Stimulated activated CD8-positive, alpha-beta memory T cell treated with anti-CD3 and anti-CD28 coated beads, Interleukin-4, amount 100 ng/mL, for 24 hours (primary cell): ENCODE data around the gene AKR1C3.
"Not testable (repeated sequence)": the region's sequence is repeated elsewhere in the genome, so short reads cannot be mapped to it uniquely, and the experiment has no call there.

Experiments
- DNase-seq: peaks from one replicate; pipeline ENCODE4 v3.0.0-alpha.2; 2020; ENCODE audit warnings: low read depth

The AKR1C3 gene

DNA sequence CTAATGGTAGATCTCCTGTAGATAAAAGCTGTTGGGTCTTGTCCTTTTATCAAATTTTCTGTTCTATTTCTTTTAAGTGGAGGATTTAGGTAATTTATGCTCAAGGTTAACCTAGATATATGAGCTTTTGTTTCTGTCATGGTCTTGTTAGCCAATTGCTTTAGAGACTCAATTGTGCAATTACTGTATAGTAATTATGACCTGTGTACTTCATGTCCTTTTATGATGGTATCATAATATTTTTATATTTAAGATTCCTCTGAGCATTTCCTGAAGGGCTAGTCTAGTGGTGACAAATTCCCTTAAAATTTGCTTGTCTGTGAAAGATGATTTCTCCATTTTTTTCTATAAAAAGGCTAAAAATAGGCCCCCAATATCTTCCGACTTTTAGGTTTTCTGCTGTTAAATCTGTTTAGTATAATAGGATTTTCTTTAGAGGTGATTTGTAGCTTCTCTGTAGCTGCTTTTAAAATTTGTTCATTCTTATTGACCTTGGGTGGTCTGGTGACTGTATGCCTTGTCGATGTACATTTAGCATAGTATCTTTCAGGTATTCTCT lies 5.4 kb upstream of the AKR1C3 start:
- no peak for DNase-seq

DNA sequence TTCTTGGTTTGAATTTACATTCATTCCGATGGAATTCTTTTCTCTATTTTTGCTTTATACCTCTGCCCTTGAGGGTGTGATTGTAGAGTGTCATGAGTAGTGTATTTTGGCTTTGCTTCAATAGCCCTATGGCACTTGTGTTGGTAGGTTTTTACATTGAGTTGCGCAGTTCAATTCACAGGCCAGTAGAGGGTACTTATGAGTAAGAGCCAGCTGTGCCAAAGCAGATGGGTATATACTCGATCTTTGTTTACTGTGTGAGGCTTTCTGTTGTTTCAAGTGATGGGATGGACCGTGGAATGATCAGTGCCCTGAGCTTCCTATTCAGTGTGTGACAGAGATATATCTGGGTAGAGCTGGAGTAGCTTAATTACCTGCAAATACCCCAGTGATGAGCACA lies 4.3 kb upstream of the AKR1C3 start:
- no peak for DNase-seq

DNA sequence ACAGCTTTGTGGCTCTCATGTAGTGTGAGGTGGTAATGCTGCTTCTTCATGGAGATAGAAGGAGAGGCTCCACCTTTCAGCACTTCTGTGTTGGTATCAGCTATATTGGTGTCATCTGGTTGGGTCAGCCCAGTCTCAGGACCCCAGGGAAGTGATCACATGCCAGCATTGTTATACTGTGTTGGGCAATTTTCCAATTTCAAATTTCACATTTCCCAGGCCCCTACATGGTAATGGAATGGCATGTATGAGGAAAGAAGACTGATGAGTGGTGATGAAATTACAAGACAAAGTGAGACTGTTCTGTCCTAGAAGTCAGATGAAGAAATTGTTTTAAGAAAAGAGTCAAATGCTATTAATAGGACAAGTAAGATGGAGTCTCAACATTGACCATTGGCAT lies 3.7 kb upstream of the AKR1C3 start:
- no peak for DNase-seq

DNA sequence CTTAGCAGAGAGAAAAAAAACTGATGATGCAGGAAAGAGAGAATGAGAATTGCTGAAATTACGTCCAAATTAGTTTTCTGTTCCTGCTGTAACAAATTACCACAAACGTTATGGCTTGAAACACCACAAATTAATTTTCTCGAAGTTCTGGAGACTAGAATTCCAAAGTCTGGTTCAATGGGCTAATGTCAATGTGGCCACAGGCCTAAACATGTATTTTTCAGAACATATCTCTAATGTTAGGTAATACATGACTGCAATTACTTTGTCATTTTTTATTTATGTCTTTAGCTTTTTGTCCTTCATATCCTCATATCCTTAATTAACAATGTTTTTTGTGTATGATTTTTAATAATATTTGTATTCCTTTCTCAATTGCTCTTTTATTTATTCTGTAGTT lies 3.0 kb upstream of the AKR1C3 start:
- no peak for DNase-seq

DNA sequence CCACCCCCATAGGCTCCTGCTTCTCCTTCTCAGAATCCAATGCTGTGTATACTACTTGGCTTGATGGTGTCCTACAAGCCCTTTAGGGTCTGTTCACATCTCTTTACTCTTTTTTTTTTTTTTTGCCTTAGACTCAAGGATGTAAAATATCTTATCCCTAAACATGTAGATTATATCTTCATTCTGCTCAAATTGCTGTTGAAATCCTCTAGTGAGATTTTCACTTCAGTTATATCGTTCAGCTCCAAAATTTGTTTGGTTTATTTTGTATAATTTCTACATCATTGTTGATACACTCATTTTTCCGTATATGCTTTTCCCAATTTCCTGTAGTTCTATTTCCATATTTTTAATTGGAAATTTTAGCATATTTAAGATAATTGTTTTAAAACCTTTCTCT lies 1.8 kb upstream of the AKR1C3 start:
- DNase-seq, result no peak

DNA sequence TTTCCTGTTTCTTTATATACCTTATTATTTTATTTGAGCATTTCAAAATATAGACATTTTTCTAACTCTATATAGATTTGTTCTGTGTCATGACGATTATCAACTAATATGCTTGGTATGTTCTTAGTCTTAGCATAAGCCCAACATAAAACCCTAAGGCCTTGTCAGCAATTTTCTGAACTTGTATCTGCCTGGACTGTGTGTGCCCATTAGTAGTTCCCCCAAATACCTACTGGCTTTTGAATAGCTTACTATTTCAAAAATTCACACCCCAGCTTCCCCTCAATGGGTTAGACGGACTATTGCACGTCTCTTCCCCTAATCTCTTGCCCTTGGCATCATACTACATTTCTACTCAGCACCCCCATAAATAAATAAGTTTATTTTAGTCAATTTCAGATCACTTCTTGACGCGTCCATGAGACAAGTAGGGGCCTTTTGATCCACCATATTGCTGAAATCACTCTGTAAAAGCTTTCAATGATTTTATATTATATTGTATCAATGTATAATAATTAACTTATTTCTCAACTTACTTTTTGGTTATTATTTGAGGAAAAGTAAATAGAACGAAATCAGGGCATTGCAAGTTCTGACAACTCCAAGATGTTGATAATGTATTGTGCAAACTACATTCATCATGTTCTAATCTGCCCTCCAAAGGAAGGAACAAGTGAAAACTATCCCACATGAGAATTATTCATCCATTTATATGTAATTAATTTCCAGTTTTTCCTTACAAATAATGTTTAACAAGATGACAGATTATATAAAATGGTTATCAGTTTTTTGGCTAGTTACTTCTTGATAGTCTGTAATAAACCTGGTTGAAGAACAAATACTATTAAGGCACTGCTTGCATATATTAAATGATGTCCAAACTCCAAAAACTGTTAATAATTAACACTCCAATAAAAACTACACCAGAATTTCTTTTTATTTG lies 1.1 kb upstream of the AKR1C3 start:
- no peak for DNase-seq

DNA sequence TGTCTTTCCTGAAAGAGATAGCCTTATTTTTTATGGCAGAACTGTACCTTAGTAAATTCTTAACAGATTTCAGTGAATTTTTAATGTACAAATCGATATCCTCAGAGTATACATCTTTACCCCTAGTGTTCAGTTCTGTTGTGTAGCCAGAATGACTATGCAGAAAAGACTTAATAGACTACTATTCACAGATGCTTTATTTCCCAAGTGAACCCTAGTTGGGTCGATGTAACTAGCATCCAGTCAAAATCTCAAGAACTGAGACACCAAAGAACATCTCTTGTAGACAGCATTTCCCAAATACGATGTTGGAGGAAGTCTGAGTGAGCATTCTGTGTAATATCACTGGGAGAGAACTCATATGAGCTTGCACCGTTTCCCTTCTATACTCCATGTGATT lies 1.5 kb downstream of the AKR1C3 start:
- DNase-seq, result no peak

DNA sequence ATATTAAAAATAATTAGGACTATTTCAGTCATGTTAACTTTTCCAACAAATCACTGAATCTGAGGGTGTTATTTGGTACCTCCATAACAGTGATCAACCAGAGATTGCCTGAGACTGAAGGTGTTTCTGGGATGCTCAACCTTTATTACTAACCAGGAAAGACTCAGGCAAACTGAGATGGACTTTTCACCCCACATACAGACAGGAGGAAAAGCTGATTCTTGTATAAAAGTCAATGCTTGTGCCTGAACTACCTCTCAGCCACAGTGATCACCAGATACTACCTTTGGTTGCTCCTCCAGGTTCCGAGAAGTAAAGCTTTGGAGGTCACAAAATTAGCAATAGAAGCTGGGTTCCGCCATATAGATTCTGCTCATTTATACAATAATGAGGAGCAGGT lies 1.9 kb downstream of the AKR1C3 start:
- no peak for DNase-seq

DNA sequence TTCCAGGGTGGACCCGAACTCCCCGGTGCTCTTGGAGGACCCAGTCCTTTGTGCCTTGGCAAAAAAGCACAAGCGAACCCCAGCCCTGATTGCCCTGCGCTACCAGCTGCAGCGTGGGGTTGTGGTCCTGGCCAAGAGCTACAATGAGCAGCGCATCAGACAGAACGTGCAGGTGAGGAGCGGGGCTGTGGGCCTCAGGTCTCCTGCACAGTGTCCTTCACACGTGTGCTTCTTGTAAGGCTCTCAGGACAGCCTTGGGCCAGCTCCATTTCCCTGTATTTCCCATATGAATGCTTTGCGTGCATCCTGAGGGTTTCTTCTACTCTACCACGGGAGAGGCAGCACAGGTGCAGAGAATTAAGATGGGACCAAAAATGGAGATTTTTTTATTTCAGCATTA lies 8.3 kb downstream of the AKR1C3 start:
- DNase-seq, result not testable (repeated sequence)

DNA sequence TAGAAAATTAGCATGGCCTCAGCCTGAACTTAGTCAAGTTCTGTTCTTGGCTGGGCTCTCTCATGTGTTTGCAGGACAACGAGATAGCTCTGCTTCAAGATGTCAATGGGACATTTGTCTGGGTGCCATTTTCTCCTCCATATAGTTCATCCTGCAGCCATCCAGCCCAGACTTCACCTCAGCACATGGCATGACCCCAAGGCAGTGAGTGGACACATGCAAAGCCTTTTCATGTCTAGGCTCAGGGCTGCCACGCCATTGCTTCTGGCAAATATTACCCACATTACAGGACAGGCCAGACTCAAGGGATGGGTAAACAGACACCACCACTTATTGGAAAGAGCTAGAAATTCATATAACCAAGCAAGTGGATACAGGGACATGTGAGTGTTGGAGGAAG lies 9.3 kb downstream of the AKR1C3 start:
- DNase-seq, result no peak

DNA sequence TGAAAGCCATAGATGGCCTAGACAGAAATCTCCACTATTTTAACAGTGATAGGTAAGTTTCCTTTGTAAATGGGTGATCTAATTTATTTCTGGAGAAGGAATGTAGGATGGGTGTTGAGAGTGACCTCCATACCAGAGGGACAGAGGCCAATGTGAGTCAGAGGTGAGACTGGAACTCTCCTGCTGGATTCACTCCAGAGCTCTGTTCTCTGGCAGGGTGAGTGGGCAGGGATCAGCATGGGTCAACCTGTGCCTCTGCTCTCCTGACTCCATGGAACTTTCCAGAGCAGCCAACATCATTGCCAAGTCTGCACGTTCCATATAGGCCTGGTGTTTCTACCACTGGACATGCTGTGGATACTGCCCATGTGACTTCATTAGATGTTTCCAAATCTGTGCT lies 11.4 kb downstream of the AKR1C3 start:
- no peak for DNase-seq

DNA sequence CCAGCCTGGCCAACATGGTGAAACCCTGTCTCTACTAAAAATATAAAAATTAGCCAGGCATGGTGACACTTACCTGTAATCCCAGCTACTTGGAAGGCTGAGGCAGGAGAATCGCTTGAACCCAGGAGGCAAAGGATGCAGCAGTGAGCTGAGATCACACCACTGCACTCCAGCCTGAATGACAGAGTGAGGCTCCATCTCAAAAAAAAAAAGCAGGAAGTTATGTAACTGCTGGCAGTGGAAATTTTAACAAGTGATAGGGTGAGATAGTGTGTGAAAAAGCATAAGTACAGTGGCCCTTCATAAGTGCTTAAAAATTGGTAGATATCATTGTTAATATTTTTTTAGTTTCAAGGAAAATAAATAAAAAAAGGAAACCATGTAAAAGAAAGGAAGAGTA lies 12.3 kb downstream of the AKR1C3 start:
- DNase-seq, result no peak

DNA sequence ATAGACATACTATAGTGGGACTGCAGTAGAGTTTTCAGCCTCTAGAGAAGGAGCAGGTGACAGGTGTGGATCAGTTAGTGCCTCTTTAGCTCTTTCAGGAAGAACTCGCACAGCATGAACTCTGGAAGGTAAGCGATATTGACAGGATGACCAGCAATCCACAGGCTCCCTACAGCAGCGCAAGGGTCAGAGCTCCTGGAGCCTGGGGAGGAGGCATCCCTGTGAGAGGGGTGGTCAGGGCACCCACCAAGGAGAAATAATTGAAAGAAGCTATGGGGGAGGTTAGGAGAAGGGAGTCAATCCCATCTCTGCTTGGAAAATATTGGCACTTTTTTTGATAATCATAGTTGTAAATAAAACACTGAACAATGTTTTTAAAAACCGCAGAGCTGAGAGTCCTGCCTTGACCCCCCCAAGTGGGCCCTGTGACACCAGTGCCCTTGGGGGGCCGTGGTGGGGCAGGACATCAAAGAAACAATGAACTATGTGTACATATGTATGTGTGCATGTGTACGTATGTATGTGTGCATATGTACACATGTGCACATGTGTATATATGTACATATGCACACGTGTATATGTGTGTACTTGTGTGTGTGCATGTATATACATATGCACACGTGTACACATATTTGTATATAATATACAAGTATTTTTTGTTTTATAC lies 13.8 kb downstream of the AKR1C3 start:
- DNase-seq, result no peak

DNA sequence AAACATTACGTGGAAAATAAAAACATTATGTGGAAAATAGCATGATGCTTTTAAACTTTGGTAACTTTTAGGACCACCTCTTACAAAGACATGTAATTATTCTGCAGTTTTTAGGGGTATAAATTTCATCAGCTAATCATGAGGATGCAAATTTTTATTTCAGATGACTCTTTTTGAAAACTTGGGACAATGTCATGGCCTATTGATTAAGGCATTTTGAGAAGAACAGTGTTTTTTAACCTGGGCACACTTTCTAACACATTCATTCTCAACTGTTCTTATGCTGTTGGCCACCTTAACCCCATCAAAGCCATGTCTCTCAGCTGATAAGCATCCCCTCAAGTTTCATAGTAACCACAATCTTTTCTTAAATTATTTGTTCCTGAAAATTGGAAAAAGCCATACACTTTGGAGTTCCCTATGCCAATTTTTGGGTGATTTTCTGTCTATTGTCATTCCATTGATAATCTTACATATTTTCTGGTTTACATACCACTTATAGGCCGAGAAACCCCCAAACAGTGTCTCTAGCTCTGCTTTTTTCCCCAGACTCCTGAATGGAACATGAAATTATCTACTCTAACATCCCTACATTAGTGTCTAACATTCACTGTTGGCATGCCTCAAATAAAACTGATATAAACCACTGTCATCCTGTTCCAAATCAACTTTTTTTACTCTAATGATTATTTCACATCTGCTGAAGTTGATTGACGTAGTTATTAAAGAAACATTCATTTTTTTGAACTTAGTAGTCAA lies 14.6 kb downstream of the AKR1C3 start:
- no peak for DNase-seq

DNA sequence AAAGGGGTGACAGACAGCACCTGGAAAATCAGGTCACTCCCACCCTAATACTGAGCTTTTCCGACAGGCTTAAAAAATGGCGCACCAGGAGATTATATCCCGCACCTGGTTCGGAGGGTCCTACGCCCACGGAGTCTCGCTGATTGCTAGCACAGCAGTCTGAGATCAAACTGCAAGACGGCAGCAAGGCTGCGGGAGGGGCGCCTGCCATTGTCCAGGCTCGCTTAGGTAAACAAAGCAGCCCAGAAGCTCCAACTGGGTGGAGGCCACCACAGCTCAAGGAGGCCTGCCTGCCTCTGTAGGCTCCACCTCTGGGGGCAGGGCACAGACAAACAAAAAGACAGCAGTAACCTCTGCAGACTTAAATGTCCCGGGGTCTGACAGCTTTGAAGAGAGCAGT lies 15.6 kb downstream of the AKR1C3 start:
- not testable (repeated sequence) for DNase-seq

DNA sequence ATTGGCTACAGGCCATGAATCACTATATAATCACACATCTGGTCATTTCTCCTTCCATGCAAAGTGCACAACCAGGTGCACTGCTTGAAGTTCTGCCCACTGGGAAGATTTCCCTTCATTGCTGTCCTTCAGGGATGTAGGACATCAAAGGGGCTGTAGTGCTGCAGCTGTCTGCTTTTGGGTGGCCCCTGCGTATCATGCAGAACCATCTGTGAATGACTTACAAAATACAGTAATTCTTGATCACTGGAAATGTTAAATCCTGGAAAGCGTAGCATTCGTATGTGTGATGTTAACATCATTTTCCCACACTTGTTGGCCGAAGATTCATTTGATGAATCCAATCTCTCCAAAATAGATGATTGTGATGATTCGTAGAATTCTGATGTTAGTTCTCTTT lies 22.4 kb downstream of the AKR1C3 start:
- no peak for DNase-seq

DNA sequence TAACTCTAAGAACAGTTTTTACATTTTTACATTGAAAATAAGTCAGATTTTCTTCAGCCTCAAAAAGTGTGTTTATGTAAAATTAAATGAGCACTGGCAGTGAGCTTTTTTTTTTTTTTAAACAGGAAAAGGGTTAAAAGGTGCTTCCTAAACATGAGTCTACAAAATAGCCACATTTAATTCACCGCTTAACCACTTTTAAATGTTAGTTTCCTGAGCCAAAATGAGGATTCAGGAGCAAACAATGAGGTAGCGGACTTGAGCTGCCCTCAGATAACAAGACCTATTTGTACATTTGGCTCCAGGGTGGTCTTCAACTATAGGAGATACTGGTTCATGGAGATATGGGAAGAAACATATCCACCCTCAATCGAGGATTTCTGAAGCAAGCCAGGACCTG lies 22.8 kb downstream of the AKR1C3 start:
- DNase-seq, result no peak

DNA sequence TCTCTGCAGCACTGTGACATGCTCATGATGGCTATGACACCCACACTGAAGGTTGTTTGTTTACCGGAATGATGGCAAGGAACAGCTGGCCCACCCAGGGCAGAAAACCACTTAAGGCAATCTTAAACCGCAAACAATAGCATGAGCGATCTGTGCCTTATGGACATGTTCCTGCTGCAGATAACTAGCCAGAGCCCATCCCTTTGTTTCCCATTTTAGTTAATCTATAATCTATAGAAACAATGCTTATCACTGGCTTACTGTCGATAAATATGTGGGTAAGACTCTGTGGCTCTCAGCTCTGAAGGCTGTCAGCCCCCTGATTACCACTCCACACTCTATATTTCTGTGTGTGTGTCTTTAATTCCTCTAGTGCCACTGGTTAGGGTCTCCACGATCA lies 25.8 kb downstream of the AKR1C3 start:
- DNase-seq, result not testable (repeated sequence)

DNA sequence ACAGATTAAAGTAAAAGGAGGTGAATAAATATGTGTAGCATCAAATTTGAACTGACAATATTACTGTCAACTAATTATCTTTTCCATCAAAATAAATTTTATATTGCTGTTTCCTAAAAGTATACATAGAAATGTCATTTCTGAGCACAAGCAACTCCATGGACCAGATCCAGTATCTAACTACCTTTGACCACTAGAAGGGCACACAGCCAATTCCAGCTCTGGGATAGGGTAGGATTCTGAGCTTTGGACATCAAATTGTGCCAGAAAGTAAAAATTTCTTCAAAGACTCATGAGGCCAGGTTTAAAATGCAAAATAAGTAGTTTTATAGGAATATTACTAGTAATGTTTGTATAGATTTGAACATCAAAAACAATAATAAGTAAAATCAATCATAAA lies 29.7 kb downstream of the AKR1C3 start:
- DNase-seq, result no peak

DNA sequence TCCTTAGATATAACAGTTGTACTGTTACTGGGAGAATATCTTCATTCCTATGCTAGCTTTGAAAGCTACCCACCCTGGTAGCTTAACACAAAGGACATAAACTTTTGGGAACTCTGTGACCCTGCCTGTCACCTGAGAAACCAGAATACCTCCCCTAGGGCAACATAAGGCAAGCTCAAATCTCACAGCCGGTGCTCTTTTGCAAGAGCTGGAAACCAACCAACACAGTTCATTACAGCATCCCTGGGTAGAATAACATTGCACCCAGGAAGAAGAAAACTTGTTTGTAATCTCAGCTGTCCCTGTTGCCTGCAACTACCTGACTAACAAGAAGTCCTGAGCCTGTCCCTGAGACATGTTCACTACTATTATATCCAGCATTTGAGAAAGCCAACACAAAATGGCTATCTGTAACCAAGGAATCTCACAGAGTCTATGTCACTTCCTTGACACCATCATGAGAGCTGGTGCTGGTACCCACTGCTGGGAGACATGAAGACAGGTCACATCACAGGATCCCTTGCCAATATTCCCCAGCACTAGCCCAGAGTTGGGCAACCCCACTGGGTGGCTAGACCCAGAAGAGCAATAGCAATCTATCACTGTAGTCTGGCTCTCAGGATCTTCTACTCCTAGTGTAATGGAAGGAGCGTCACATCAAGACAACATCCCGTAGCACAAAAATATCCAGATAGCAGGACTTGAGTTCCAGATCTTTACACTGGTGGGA lies 31.3 kb downstream of the AKR1C3 start:
- DNase-seq, result no peak

DNA sequence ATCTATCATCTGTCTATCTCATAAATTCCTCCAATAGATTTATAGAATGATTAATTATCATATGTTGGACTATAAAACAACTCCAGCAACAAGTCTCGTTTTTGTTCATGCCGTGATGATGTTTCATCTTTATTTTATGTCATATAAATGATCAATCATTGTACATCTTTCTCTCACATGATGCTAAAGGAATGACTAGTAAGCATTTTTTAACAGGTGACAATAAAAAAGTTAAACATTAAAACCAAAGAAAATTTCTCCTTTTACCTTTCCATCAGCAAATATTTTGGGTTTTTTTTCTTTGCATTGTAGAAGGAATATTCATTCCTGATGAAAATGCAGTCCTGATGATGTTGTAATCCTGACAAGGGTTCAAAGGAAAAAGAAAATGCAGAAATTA lies 41.4 kb downstream of the AKR1C3 start:
- DNase-seq, result no peak
